Hepatocyte (in vitro differentiated cells): ENCODE data around the gene USP47. TPM values are rescaled to one million over a fixed set of nuclear protein-coding genes. Genes with fewer than 3 reads are reported as not detected.

Experiments
- DNase-seq: peaks from one replicate; pipeline ENCODE4 v3.0.0-alpha.2; 2016; ENCODE audit warnings: low spot score
- H2AFZ ChIP-seq: fragments of 200-600 bp; sonication (generic); 2 replicates; pipeline ENCODE4 v1.6.0; 2016; ENCODE audit warnings: antibody characterized with exemption, mild to moderate bottlenecking
- H3K27ac ChIP-seq: fragments of 200-600 bp; sonication (generic); 2 replicates; pipeline ENCODE4 v1.5.1; 2016; ENCODE audit warnings: mild to moderate bottlenecking
- H3K27me3 ChIP-seq: fragments of 200-600 bp; sonication (generic); 2 replicates; pipeline ENCODE4 v1.6.1; 2016
- H3K36me3 ChIP-seq: fragments of 200-600 bp; sonication (generic); replicated peaks from 2 replicates; pipeline ENCODE4 v1.5.1; 2016; ENCODE audit warnings: low read depth; ENCODE audit not compliant: insufficient read depth
- H3K4me1 ChIP-seq: fragments of 200-600 bp; sonication (generic); 2 replicates; pipeline ENCODE4 v1.5.1; 2016; ENCODE audit warnings: mild to moderate bottlenecking, moderate library complexity; ENCODE audit not compliant: insufficient read depth
- H3K4me2 ChIP-seq: fragments of 200-600 bp; sonication (generic); 2 replicates; pipeline ENCODE4 v1.6.0; 2016
- H3K4me3 ChIP-seq: fragments of 200-600 bp; sonication (generic); 2 replicates; pipeline ENCODE4 v1.5.1; 2016; ENCODE audit warnings: mild to moderate bottlenecking
- H3K79me2 ChIP-seq: fragments of 200-600 bp; sonication (generic); 2 replicates; pipeline ENCODE4 v1.6.0; 2017; ENCODE audit warnings: mild to moderate bottlenecking
- H3K9me2 ChIP-seq: fragments of 200-600 bp; sonication (generic); replicated peaks from 2 replicates; pipeline ENCODE4 v1.6.0; 2017; ENCODE audit warnings: mild to moderate bottlenecking; ENCODE audit not compliant: insufficient read depth
- H3K9me3 ChIP-seq: fragments of 200-600 bp; sonication (generic); 2 replicates; pipeline ENCODE4 v1.5.1; 2016; ENCODE audit warnings: low read depth, mild to moderate bottlenecking
- H4K20me1 ChIP-seq: fragments of 200-600 bp; sonication (generic); 2 replicates; pipeline ENCODE4 v1.6.0; 2016; ENCODE audit warnings: mild to moderate bottlenecking; ENCODE audit not compliant: insufficient read depth, poor library complexity, severe bottlenecking
- CTCF ChIP-seq: fragments of 200-600 bp; sonication (generic); IDR thresholded peaks from 2 replicates; pipeline ENCODE4 v1.5.1; 2016; ENCODE audit warnings: antibody characterized with exemption, mild to moderate bottlenecking; ENCODE audit not compliant: poor library complexity
- EZH2 ChIP-seq: fragments of 200-600 bp; sonication (generic); IDR thresholded peaks from 2 replicates; pipeline ENCODE4 v1.6.1; 2016; ENCODE audit warnings: antibody characterized with exemption, mild to moderate bottlenecking, borderline replicate concordance
- EZH2phosphoT487 ChIP-seq: fragments of 200-600 bp; sonication (generic); IDR thresholded peaks from one replicate; pipeline ENCODE4 v1.6.1; 2018; ENCODE audit warnings: antibody characterized with exemption, mild to moderate bottlenecking, low read depth, moderate library complexity; ENCODE audit not compliant: unreplicated experiment, severe bottlenecking
- WGBS: methylation state at CpG from one replicate; pipeline ENCODE4 v1.1.6; 2016; ENCODE audit warnings: low lambda C conversion rate; ENCODE audit errors: missing lambda C conversion rate; 5-methylcytosine and 5-hydroxymethylcytosine counted together
- polyA plus RNA-seq: library from polyadenylated mRNA; unstranded; fragments of >200 nt; fragmentation: Nextera tagmentation; extraction: Ambion mirVana; gene quantifications from 2 replicates; pipeline ENCODE4 v1.2.1, GENCODE V29; 2016
- total RNA-seq: library from RNA; depleted of rRNA; stranded (reverse); fragments of >200 nt; gene quantifications from 2 replicates; pipeline ENCODE4 v1.2.3, GENCODE V29; 2014

The USP47 gene
- total and polyA plus RNA-seq, 2 experiments from 2014 or later, result 34.0 to 76.9 TPM

- Histone ChIP-seq H3K27ac (no peak overlapping the region), H3K36me3 (no peaks in the 10 kb centered on the region), H2AFZ (no peak overlapping the region), H3K4me1 (no peaks in the 10 kb centered on the region), H3K4me3 (no peak overlapping the region), H3K27me3 (no peaks in the 10 kb centered on the region), H3K79me2 (no peaks in the 10 kb centered on the region), H3K9me2 (no peaks in the 10 kb centered on the region), H3K9me3 (no peaks in the 10 kb centered on the region), H3K4me2 (no peak overlapping the region), H4K20me1 (no peaks in the 10 kb centered on the region)
- DNase-seq, result no peak
- WGBS, result 87% methylated on average over 11 of the region's 11 CpGs
- no peak for TF ChIP-seq EZH2
- no peak for TF ChIP-seq EZH2phosphoT487
- TF ChIP-seq CTCF, result no peak
These were observed 116.8 kb downstream of the USP47 start for GRCh38 chr11:11958403-11959231.

GRCh38 chr11:11959601-11960000, 117.8 kb downstream of the USP47 start:
- H3K27me3 ChIP-seq, result no peaks in the 10 kb centered on the region
- H3K79me2 ChIP-seq, result no peaks in the 10 kb centered on the region
- TF ChIP-seq EZH2 (no peak), EZH2phosphoT487 (no peak), CTCF (no peak)
- H3K9me2 ChIP-seq, result no peaks in the 10 kb centered on the region
- H3K9me3 ChIP-seq, result no peaks in the 10 kb centered on the region
- no peaks in the 10 kb centered on the region for H3K4me1 ChIP-seq
- H3K27ac ChIP-seq, result no peak overlapping the region
- DNase-seq, result no peak
- no peaks in the 10 kb centered on the region for H4K20me1 ChIP-seq
- H2AFZ ChIP-seq, result no peak overlapping the region
- no peaks in the 10 kb centered on the region for H3K36me3 ChIP-seq
- no peak overlapping the region for H3K4me3 ChIP-seq
- no peak overlapping the region for H3K4me2 ChIP-seq

GRCh38 chr11:11960687-11961086, 118.9 kb downstream of the USP47 start:
- TF ChIP-seq CTCF (no peak), EZH2phosphoT487 (no peak), EZH2 (no peak)
- Histone ChIP-seq H3K4me2 (no peak overlapping the region), H3K27me3 (no peaks in the 10 kb centered on the region), H4K20me1 (no peaks in the 10 kb centered on the region), H2AFZ (no peak overlapping the region), H3K9me3 (no peaks in the 10 kb centered on the region), H3K9me2 (no peaks in the 10 kb centered on the region), H3K27ac (no peak overlapping the region), H3K79me2 (no peaks in the 10 kb centered on the region), H3K4me1 (no peaks in the 10 kb centered on the region), H3K4me3 (no peak overlapping the region), H3K36me3 (no peaks in the 10 kb centered on the region)
- 96% methylated on average over 1 of the region's 1 CpG for WGBS
- no peak for DNase-seq
